Activated CD4-positive, alpha-beta T cell treated with anti-CD3 and anti-CD28 coated beads, Interleukin-2, amount 50 U/mL, for 48 hours (primary cell): ENCODE measurements around the gene BICC1.

Source experiments
- DNase-seq, 2 experiments: peaks; one replicate each; pipeline ENCODE4 v3.0.0-alpha.2; 2020

The BICC1 gene

GRCh38 chr10:58516671-58517070, 4.0 kb downstream of the BICC1 start:
- no peak for DNase-seq

- DNase-seq, result no peak
Observed at GRCh38 chr10:58517081-58517480, 4.4 kb downstream of the BICC1 start.

- DNase-seq, result no peak
Observed at GRCh38 chr10:58517491-58518355, 5.1 kb downstream of the BICC1 start.

GRCh38 chr10:58518775-58519174, 6.1 kb downstream of the BICC1 start:
- no peak for DNase-seq

GRCh38 chr10:58529077-58529728, 16.5 kb downstream of the BICC1 start:
- no peak for DNase-seq

- peak; percentile 55 to 71 for DNase-seq
Observed at GRCh38 chr10:58531084-58531695, 18.5 kb downstream of the BICC1 start.

- DNase-seq, result no peak
Observed at GRCh38 chr10:58535311-58535710, 22.6 kb downstream of the BICC1 start.

GRCh38 chr10:58543141-58543540, 30.5 kb downstream of the BICC1 start:
- DNase-seq, result no peak

- no peak for DNase-seq
Observed at GRCh38 chr10:58544135-58544534, 31.5 kb downstream of the BICC1 start.

- no peak for DNase-seq
Observed at GRCh38 chr10:58545427-58545826, 32.8 kb downstream of the BICC1 start.

GRCh38 chr10:58546137-58546536, 33.5 kb downstream of the BICC1 start:
- no peak for DNase-seq

GRCh38 chr10:58546722-58547445, 34.2 kb downstream of the BICC1 start:
- no peak for DNase-seq

GRCh38 chr10:58547963-58548362, 35.3 kb downstream of the BICC1 start:
- no peak for DNase-seq

- no peak for DNase-seq
Observed at GRCh38 chr10:58554316-58554715, 41.6 kb downstream of the BICC1 start.

GRCh38 chr10:58555170-58555929, 42.7 kb downstream of the BICC1 start:
- no peak for DNase-seq

GRCh38 chr10:58555930-58556311, 43.2 kb downstream of the BICC1 start:
- DNase-seq, result no peak

GRCh38 chr10:58556516-58557165, 44.0 kb downstream of the BICC1 start:
- DNase-seq, result no peak

- no peak for DNase-seq
Observed at GRCh38 chr10:58557714-58558113, 45.0 kb downstream of the BICC1 start.

GRCh38 chr10:58560068-58560467, 47.4 kb downstream of the BICC1 start:
- DNase-seq, result no peak

GRCh38 chr10:58565271-58565670, 52.6 kb downstream of the BICC1 start:
- DNase-seq, result no peak

GRCh38 chr10:58567652-58568051, 55.0 kb downstream of the BICC1 start:
- no peak for DNase-seq

- no peak for DNase-seq
Observed at GRCh38 chr10:58568428-58568935, 55.8 kb downstream of the BICC1 start.
